NCI-H226 (cell line): ENCODE results near the gene GSTM5.
"Not testable (repeated sequence)": the region's sequence is repeated elsewhere in the genome, so short reads cannot be mapped to it uniquely, and the experiment has no call there.

Source experiments
- DNase-seq: peaks from one replicate; pipeline ENCODE4 v3.0.0-alpha.2; 2015

The GSTM5 gene

GRCh38 chr1:109762821-109763645, 51.0 kb downstream of the GSTM5 start:
- peak; percentile 45 for DNase-seq

- no peak for DNase-seq
Measured at GRCh38 chr1:109763646-109764415, 51.8 kb downstream of the GSTM5 start, which contains the start of gene EPS8L3. Gene EPS8L3 (minus strand): TSS chr1:109763923. CDS start chr1:109761749, 2,174 bp downstream.

GRCh38 chr1:109764561-109765482, 52.8 kb downstream of the GSTM5 start:
- no peak for DNase-seq

GRCh38 chr1:109765483-109765815, 53.4 kb downstream of the GSTM5 start:
- DNase-seq = no peak

DNA sequence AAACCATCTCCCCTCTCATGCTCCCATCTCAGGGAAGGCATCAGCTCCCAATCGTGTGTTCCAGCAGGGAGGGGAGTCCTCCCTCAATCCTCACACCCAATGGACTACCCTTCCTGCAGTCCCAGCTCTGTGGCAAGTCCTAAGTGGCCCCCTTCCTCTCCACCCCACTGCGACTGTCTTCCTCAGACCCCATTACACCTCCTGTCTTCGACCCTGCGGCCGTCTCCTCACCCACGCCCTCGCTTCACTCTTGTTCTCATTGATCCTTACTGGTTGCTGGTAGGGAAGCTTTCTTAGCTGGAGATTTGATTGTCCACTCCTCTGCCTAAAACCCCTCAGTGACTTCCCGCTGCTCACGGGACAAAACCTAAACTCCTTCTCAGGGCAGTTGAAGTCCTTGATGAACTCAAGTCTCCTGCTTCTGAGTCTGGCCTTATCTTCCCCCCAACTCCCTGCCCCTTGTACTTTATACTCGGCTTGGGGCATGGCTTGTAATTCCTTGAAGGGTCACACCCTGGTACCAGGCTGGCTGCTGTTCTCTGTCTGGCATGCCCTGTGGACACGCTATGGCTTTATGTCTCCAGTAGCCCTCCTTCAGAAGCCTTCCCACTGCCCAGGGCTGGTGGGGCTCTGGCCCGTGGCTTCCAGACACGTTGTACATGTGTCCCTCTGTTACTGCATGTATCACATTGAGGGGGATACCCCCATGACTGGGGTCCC, 54.0 kb downstream of the GSTM5 start:
- DNase-seq = no peak

- DNase-seq = not testable (repeated sequence)
Measured at GRCh38 chr1:109766991-109767636, 55.1 kb downstream of the GSTM5 start.
